NCI-H128 (cell line): ENCODE measurements around the gene PCDHA12.
"Not testable (repeated sequence)": the region's sequence is repeated elsewhere in the genome, so short reads cannot be mapped to it uniquely, and the experiment has no call there.

ENCODE experiments used
- DNase-seq: peaks from one replicate; lab custom pipeline; 2025; ENCODE audit not compliant: unreplicated experiment; lab: John Stamatoyannopoulos, UW

Gene PCDHA12

GRCh38 chr5:140875085-140876065 lies at the start of gene PCDHA12:
PCDHA12 (plus strand) TSS chr5:140875308; CDS start chr5:140875473, 165 bp downstream.
- DNase-seq: no peak

DNA sequence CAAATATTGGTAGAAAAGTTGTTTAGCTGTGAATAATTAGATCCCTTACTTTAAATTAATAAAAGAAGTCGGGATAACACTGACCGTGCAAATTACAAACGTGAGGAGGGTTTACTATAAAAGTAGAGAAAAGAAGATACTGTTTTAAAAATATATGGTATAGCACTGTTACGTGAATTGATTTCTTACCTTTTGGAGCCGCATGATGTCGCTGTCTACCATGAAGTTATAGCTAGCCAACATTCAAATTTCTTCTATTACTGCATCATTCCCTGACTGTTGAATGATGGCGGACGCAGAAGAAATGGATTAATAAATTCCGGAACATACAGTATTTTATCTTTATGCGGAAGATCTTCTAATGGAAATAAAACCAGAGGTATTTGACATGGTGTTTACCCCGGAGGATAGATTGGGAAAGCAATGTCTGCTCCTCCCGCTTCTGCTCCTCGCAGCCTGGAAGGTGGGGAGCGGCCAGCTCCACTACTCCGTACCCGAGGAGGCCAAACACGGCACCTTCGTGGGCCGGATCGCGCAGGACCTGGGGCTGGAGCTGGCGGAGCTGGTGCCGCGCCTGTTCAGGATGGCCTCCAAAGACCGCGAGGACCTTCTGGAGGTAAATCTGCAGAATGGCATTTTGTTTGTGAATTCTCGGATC lies 47.3 kb upstream of the PCDHA12 start, which contains the start of gene PCDHA6:
TSS of gene PCDHA6 (plus strand) at position 257 of the 658 bp plus-strand sequence. CDS start at position 389, 132 bp downstream.
- DNase-seq: no peak

DNA sequence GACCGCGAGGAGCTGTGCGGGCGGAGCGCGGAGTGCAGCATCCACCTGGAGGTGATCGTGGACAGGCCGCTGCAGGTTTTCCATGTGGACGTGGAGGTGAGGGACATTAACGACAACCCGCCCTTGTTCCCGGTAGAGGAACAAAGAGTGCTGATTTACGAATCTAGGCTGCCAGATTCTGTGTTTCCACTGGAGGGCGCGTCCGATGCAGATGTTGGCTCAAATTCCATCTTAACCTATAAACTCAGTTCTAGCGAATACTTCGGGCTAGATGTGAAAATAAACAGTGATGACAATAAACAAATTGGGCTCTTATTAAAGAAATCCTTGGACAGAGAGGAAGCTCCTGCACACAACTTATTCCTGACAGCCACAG lies 46.8 kb upstream of the PCDHA12 start:
- no peak for DNase-seq

DNA sequence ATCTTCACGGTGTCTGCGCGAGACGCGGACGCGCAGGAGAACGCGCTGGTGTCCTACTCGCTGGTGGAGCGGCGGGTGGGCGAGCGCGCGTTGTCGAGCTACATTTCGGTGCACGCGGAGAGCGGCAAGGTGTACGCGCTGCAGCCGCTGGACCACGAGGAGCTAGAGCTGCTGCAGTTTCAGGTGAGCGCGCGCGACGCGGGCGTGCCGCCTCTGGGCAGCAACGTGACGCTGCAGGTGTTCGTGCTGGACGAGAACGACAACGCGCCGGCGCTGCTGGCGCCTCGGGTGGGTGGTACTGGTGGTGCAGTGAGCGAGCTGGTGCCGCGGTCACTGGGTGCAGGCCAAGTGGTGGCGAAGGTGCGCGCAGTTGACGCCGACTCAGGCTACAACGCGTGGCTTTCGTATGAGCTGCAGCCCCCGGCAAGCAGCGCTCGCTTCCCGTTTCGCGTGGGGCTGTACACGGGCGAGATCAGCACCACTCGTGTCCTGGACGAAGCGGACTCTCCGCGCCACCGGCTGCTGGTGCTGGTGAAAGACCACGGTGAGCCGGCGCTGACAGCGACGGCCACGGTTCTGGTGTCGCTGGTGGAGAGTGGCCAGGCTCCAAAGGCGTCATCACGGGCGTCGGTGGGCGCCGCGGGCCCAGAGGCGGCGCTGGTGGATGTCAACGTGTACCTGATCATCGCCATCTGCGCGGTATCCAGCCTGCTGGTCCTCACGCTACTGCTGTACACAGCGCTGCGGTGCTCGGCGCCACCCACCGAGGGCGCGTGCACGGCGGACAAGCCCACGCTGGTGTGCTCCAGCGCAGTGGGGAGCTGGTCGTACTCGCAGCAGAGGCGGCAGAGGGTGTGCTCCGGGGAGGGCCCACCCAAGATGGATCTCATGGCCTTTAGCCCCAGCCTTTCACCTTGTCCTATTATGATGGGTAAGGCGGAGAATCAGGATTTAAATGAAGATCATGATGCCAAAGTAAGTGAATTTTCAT lies 45.3 kb upstream of the PCDHA12 start:
- not testable (repeated sequence) for DNase-seq

DNA sequence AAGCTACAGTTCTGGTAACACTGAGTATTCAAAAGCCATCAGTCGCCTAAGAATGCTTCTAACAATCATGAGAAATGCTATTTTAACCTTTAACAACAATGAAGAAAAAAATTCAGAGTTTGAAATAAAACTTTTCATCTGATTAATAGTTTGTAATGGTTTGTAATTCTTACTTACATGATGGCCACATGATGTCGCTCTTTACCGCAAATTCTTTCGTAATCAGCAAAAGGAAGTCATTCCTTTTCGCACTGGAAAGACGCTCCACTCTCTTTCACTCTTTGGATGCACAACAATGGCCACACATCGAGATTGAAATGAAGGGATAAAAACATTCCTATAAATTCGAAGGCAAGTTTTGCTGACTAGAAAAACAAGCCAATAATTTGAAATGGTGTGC lies 41.1 kb upstream of the PCDHA12 start, which contains the start of gene PCDHA7:
TSS of gene PCDHA7 (plus strand) at position 277 of the 400 bp plus-strand sequence. CDS start at position 392, 115 bp downstream.
- no peak for DNase-seq

DNA sequence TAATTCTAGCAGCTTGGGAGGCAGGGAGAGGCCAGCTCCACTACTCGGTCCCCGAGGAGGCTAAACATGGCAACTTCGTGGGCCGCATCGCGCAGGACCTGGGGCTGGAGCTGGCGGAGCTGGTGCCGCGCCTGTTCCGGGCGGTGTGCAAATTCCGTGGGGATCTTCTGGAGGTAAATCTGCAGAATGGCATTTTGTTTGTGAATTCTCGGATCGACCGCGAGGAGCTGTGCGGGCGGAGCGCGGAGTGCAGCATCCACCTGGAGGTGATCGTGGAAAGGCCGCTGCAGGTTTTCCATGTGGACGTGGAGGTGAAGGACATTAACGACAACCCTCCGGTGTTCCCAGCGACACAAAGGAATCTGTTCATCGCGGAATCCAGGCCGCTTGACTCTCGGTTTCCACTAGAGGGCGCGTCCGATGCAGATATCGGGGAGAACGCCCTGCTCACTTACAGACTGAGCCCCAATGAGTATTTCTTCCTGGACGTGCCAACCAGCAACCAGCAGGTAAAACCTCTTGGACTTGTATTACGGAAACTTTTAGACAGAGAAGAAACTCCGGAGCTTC lies 40.6 kb upstream of the PCDHA12 start:
- not testable (repeated sequence) for DNase-seq

DNA sequence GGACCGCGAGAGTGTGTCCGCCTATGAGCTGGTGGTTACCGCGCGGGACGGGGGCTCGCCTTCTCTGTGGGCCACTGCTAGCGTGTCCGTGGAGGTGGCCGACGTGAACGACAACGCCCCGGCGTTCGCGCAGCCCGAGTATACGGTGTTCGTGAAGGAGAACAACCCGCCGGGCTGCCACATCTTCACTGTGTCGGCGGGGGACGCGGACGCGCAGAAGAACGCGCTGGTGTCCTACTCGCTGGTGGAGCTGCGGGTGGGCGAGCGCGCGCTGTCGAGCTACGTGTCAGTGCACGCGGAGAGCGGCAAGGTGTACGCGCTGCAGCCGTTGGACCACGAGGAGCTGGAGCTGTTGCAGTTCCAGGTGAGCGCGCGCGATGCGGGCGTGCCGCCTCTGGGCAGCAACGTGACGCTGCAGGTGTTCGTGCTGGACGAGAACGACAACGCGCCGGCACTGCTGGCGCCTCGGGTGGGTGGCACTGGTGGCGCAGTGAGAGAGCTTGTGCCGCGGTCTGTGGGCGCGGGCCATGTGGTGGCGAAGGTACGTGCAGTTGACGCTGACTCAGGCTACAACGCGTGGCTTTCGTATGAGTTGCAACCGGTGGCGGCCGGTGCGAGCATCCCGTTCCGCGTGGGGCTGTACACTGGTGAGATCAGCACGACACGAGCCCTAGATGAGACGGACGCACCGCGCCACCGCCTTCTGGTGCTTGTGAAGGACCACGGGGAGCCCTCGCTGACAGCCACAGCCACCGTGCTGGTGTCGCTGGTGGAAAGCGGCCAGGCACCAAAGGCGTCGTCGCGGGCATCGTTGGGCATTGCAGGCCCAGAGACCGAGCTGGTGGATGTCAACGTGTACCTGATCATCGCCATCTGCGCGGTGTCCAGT lies 39.2 kb upstream of the PCDHA12 start:
- DNase-seq: no peak

DNA sequence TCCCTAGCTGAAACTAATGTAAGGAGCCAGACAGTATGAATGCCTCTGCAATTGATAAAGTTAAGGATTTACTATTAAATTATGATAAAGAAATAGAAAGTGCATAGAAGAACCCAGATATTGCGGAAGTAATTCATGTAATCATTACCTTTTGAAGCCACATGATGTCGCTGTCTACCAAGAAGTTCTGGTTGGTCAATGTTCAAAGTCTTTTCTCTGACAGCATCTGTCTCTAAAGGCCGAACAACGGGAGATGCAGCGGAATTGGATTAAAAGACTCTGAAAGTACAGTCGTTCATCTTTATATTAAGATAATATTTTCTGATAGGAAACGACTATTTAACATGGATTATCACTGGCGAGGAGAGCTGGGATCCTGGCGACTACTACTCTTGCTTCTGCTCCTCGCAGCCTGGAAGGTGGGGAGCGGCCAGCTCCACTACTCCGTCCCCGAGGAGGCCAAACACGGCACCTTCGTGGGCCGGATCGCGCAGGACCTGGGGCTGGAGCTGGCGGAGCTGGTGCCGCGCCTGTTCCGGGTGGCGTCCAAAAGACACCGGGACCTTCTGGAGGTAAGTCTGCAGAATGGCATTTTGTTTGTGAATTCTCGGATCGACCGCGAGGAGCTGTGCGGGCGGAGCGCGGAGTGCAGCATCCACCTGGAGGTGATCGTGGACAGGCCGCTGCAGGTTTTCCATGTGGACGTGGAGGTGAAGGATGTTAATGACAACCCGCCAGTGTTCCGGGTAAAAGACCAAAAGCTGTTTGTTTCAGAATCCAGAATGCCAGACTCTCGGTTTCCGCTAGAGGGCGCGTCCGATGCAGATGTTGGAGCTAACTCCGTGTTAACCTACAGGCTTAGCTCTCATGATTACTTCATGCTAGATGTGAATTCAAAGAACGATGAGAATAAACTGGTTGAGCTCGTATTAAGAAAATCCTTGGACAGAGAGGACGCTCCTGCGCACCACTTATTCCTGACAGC lies 33.8 kb upstream of the PCDHA12 start, which contains the start of gene PCDHA8:
TSS of gene PCDHA8 (plus strand) at position 210 of the 985 bp plus-strand sequence. CDS start at position 345, 135 bp downstream.
- DNase-seq: no peak

DNA sequence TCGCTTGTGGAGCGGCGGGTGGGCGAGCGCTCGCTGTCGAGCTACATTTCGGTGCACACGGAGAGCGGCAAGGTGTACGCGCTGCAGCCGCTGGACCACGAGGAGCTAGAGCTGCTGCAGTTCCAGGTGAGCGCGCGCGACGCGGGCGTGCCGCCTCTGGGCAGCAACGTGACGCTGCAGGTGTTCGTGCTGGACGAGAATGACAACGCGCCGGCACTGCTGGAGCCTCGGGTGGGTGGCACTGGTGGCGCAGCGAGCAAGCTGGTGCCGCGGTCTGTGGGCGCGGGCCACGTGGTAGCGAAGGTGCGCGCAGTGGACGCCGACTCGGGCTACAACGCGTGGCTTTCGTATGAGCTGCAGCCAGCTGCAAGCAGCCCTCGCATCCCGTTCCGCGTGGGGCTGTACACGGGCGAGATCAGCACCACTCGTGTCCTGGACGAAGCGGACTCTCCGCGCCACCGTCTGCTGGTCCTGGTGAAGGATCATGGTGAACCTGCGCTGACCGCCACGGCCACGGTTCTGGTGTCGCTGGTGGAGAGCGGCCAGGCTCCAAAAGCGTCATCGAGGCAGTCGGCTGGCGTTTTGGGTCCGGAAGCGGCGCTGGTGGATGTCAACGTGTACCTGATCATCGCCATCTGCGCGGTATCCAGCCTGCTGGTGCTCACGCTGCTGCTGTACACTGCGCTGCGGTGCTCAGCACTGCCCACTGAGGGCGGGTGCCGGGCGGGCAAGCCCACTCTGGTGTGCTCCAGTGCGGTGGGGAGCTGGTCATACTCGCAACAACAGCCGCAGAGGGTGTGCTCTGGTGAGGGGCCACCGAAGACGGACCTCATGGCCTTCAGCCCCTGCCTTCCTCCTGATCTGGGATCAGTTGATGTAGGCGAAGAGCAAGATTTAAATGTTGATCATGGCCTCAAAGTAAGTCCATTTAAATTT lies 32.0 kb upstream of the PCDHA12 start:
- no peak for DNase-seq

- DNase-seq: not testable (repeated sequence)
These were observed 26.7 kb upstream of the PCDHA12 start, which contains the start of gene PCDHA9 for GRCh38 chr5:140848139-140849102. PCDHA9 (plus strand) TSS chr5:140848382; CDS start chr5:140848496, 114 bp downstream.

GRCh38 chr5:140849831-140850634 lies 25.1 kb upstream of the PCDHA12 start:
- DNase-seq: not testable (repeated sequence)

DNA sequence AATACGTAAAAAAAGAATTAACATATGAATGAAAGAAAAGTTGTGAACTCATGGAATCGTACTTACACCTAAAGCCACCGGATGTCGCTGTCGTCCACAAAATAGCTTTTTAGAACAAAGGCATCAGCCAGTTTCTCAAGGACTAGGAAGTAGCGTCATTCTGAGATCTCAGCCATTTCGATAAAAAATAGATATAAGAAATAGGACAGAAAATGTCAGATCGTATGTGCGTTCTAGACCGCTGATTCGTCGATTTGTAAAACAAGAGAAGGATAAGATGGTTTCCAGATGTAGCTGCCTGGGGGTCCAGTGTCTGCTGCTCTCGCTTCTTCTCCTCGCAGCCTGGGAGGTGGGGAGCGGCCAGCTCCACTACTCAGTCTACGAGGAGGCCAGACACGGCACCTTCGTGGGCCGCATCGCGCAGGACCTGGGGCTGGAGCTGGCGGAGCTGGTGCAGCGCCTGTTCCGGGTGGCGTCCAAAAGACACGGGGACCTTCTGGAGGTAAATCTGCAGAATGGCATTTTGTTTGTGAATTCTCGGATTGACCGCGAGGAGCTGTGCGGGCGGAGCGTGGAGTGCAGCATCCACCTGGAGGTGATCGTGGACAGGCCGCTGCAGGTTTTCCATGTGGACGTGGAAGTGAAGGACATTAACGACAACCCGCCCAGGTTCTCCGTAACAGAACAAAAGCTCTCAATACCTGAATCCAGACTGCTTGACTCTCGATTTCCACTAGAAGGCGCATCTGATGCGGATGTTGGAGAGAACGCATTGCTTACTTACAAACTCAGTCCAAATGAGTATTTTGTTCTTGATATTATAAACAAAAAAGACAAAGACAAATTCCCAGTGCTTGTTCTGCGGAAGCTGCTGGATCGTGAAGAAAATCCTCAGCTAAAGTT lies 19.1 kb upstream of the PCDHA12 start, which contains the start of gene PCDHA10:
TSS of gene PCDHA10 (plus strand) at position 126 of the 903 bp plus-strand sequence. CDS start at position 278, 152 bp downstream.
- DNase-seq: no peak

DNA sequence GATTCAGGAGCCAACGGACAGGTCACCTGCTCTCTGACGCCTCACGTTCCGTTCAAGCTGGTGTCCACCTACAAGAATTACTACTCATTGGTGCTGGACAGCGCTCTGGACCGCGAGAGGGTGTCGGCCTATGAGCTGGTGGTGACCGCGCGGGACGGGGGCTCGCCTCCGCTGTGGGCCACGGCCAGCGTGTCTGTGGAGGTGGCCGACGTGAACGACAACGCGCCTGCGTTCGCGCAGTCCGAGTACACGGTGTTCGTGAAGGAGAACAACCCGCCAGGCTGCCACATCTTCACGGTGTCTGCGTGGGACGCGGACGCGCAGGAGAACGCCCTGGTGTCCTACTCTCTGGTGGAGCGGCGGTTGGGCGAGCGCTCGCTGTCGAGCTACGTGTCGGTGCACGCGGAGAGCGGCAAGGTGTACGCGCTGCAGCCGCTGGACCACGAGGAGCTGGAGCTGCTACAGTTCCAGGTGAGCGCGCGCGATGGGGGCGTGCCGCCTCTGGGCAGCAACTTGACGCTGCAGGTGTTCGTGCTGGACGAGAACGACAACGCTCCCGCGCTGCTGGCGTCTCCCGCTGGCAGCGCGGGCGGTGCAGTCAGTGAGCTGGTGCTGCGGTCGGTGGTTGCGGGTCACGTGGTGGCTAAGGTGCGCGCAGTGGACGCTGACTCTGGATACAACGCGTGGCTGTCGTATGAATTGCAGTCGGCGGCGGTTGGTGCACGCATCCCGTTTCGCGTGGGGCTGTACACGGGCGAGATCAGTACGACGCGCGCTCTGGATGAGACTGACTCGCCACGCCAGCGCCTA lies 17.7 kb upstream of the PCDHA12 start:
- no peak for DNase-seq
